CD14-positive monocyte (primary cell): ENCODE results near the gene PHYKPL. TPM values are rescaled to one million over a fixed set of nuclear protein-coding genes. Genes with fewer than 3 reads are reported as not detected.

Experiments used
- DNase-seq, 3 donors: peaks; one replicate each; pipeline ENCODE4 v3.0.0-alpha.2; 2011 to 2022
- H2AFZ ChIP-seq: 2 replicates; pipeline ENCODE4 v1.6.0; 2012; ENCODE audit warnings: mild to moderate bottlenecking, low read depth, low read length, inconsistent platforms; ENCODE audit not compliant: insufficient read depth, poor library complexity, severe bottlenecking
- H3K27ac ChIP-seq, 2 donors: 1 replicate in 1 of 2; 2 replicates in 1 of 2; pipeline ENCODE4 v1.5.1; 2012 to 2013; ENCODE audit warnings: low read length in 2 of 2, control low read depth in 1 of 2, inconsistent platforms in 1 of 2, low read depth in 1 of 2, mild to moderate bottlenecking in 1 of 2
- H3K27me3 ChIP-seq, 2 donors: one replicate each; pipeline versions ENCODE4 v1.6.0 to v1.6.1; 2011 to 2013; ENCODE audit warnings: low read length in 2 of 2; ENCODE audit not compliant: control insufficient read depth in 2 of 2, insufficient read depth in 2 of 2
- H3K36me3 ChIP-seq, 2 donors: replicated peaks in 1 of 2; 1 replicate in 1 of 2; 2 replicates in 1 of 2; pipeline versions ENCODE4 v1.5.1 to v1.6.1; 2012 to 2013; ENCODE audit warnings: low read length in 2 of 2, control low read depth in 1 of 2, inconsistent platforms in 1 of 2, mild to moderate bottlenecking in 1 of 2; ENCODE audit not compliant: insufficient read depth in 2 of 2, control insufficient read depth in 1 of 2
- H3K4me1 ChIP-seq, 2 donors: 1 replicate in 1 of 2; 2 replicates in 1 of 2; pipeline versions ENCODE4 v1.5.1 to v1.6.1; 2012 to 2013; ENCODE audit warnings: low read length in 2 of 2, control low read depth in 1 of 2, inconsistent platforms in 1 of 2, mild to moderate bottlenecking in 1 of 2, moderate library complexity in 1 of 2; ENCODE audit not compliant: insufficient read depth in 2 of 2, control insufficient read depth in 1 of 2
- H3K4me2 ChIP-seq: replicated peaks from 2 replicates; pipeline ENCODE3; 2012; ENCODE audit warnings: low read length, moderate library complexity, mild to moderate bottlenecking; ENCODE audit not compliant: poor library complexity, severe bottlenecking; ENCODE audit errors: extremely low read depth
- H3K4me3 ChIP-seq, 3 experiments: fragments of 200-600 bp in 1 of 3; sonication (generic) in 1 of 3; replicated peaks in 1 of 3; 1 replicate in 2 of 3; 2 replicates in 1 of 3; pipeline ENCODE4 v1.5.1; 2011 to 2013; ENCODE audit warnings: low read length in 3 of 3, mild to moderate bottlenecking in 3 of 3, control low read depth in 2 of 3, low read depth in 2 of 3, inconsistent platforms in 1 of 3, moderate library complexity in 1 of 3
- H3K79me2 ChIP-seq: 2 replicates; pipeline ENCODE4 v1.6.0; 2012; ENCODE audit warnings: mild to moderate bottlenecking, control low read depth, inconsistent platforms, low read length, moderate library complexity; ENCODE audit not compliant: insufficient read depth
- H3K9ac ChIP-seq: 2 replicates; pipeline ENCODE4 v1.6.0; 2017; ENCODE audit warnings: low read length, mild to moderate bottlenecking; ENCODE audit not compliant: insufficient read depth, poor library complexity, severe bottlenecking
- H3K9me3 ChIP-seq, 2 donors: replicated peaks in 1 of 2; 1 replicate in 1 of 2; 2 replicates in 1 of 2; pipeline versions ENCODE4 v1.5.1 to v1.6.1; 2012 to 2013; ENCODE audit warnings: low read length in 2 of 2, control low read depth in 1 of 2; ENCODE audit not compliant: control insufficient read depth in 1 of 2, insufficient read depth in 1 of 2
- H4K20me1 ChIP-seq: 2 replicates; pipeline ENCODE4 v1.6.0; 2012; ENCODE audit warnings: mild to moderate bottlenecking, low read length, control low read depth, moderate library complexity; ENCODE audit not compliant: insufficient read depth
- H3K27ac Mint-ChIP-seq, 7 donors: one replicate each; pipeline ENCODE4 v1.8.0; 2020; ENCODE audit warnings: mild to moderate bottlenecking in 7 of 7, mixed read lengths in 7 of 7, moderate library complexity in 6 of 7, inconsistent platforms in 2 of 7
- H3K27me3 Mint-ChIP-seq, 3 donors: one replicate each; pipeline ENCODE4 v1.8.0; 2021 to 2022; ENCODE audit warnings: low read depth in 3 of 3, mild to moderate bottlenecking in 3 of 3, mixed read lengths in 3 of 3, moderate library complexity in 3 of 3, inconsistent platforms in 1 of 3
- H3K36me3 Mint-ChIP-seq, 2 donors: one replicate each; pipeline ENCODE4 v1.8.0; 2020; ENCODE audit warnings: mixed read lengths in 2 of 2, inconsistent platforms in 1 of 2, mild to moderate bottlenecking in 1 of 2
- H3K4me1 Mint-ChIP-seq: one replicate; pipeline ENCODE4 v1.8.0; 2020; ENCODE audit warnings: mild to moderate bottlenecking, mixed read lengths
- H3K4me3 Mint-ChIP-seq, 2 donors: one replicate each; pipeline ENCODE4 v1.8.0; 2020; ENCODE audit warnings: mild to moderate bottlenecking in 2 of 2, mixed read lengths in 2 of 2, moderate library complexity in 1 of 2
- H3K9me3 Mint-ChIP-seq, 7 donors: one replicate each; pipeline ENCODE4 v1.8.0; 2020 to 2022; ENCODE audit warnings: mixed read lengths in 7 of 7, mild to moderate bottlenecking in 6 of 7, moderate library complexity in 6 of 7, inconsistent platforms in 2 of 7
- CTCF ChIP-seq: fragments of 200-600 bp; IDR thresholded peaks from one replicate; pipeline ENCODE4 v1.8.0; 2022; ENCODE audit warnings: antibody characterized with exemption, mild to moderate bottlenecking
- WGBS: methylation state at CpG from one replicate; pipeline ENCODE4 v1.1.5; 2013; ENCODE audit warnings: missing lambda C conversion rate; ENCODE audit not compliant: insufficient coverage; 5-methylcytosine and 5-hydroxymethylcytosine counted together
- intact Hi-C, 2 donors: fragments of 100-400 bp; cut with micrococcal nuclease; formaldehyde crosslinking; loops; one replicate each; pipeline versions ENCODE4 v1.15.0 to v1.15.1; 2023
- polyA plus RNA-seq, 3 donors: library from polyadenylated mRNA; depleted of rRNA in 1 of 3; unstranded in 2 of 3; stranded (reverse) in 1 of 3; fragments of 300-500 nt in 2 of 3; fragments of >200 nt in 1 of 3; fragmentation: Illumina TruSeq in 2 of 3; gene quantifications; 1 replicate in 2 of 3; 2 replicates in 1 of 3; pipeline ENCODE4 v1.2.3, GENCODE V29; 2012 to 2021

The PHYKPL gene
- polyA plus RNA-seq, 3 donors, result 39.2 to 199 (median 43.0) TPM

- Mint-ChIP-seq H3K27me3 (peaks cover 1 to 5% (median 2%) of the 10 kb centered on the region in 3 donors), H3K9me3 (peaks cover 0 to 4% (median 2%) of the 10 kb centered on the region in 7 donors), H3K4me1 (peaks cover 36% of the 10 kb centered on the region), H3K4me3 (no peak overlapping the region), H3K27ac (no peak overlapping the region), H3K36me3 (no peaks in the 10 kb centered on the region)
- Histone ChIP-seq H2AFZ (no peak overlapping the region), H3K9me3 (no peaks in the 10 kb centered on the region), H3K79me2 (no peaks in the 10 kb centered on the region), H3K4me2 (no peak overlapping the region), H4K20me1 (no peaks in the 10 kb centered on the region), H3K27me3 (no peaks in the 10 kb centered on the region), H3K36me3 (no peaks in the 10 kb centered on the region), H3K4me3 (no peak overlapping the region), H3K4me1 (peaks cover 19 to 23% of the 10 kb centered on the region in 2 donors), H3K27ac (no peak overlapping the region), H3K9ac (no peak overlapping the region)
- DNase-seq, result no peak
- intact Hi-C loops, result no loop called here
- 98% methylated on average over 5 of the region's 8 CpGs for WGBS
- peak; percentile 30 for TF ChIP-seq CTCF
These were observed 35.6 kb downstream of the PHYKPL start for GRCh38 chr5:178196986-178197385.

- no peak for DNase-seq
- Histone ChIP-seq H3K79me2 (no peaks in the 10 kb centered on the region), H3K4me2 (no peak overlapping the region), H4K20me1 (no peaks in the 10 kb centered on the region), H3K4me3 (no peak overlapping the region), H3K4me1 (peaks cover 14 to 18% of the 10 kb centered on the region in 2 donors), H3K36me3 (no peaks in the 10 kb centered on the region), H2AFZ (no peak overlapping the region), H3K9ac (no peak overlapping the region), H3K9me3 (no peaks in the 10 kb centered on the region), H3K27me3 (no peaks in the 10 kb centered on the region), H3K27ac (no peak overlapping the region)
- no peaks in the 10 kb centered on the region for H3K36me3 Mint-ChIP-seq
- no peak overlapping the region for H3K4me3 Mint-ChIP-seq
- TF ChIP-seq CTCF, result no peak
- no peak overlapping the region for H3K27ac Mint-ChIP-seq
- H3K27me3 Mint-ChIP-seq, result peaks cover 1 to 7% (median 4%) of the 10 kb centered on the region in 3 donors
- 100% methylated on average over 5 of the region's 7 CpGs for WGBS
- intact Hi-C loops, result no loop called here
- peaks cover 30% of the 10 kb centered on the region for H3K4me1 Mint-ChIP-seq
- H3K9me3 Mint-ChIP-seq, result peaks cover 0 to 4% (median 2%) of the 10 kb centered on the region in 7 donors
These were observed 36.3 kb downstream of the PHYKPL start for GRCh38 chr5:178196281-178196812.
